Gastrocnemius medialis (tissue), 4 donors: ENCODE data around the gene PARD3B. TPM values are rescaled to one million over a fixed set of nuclear protein-coding genes. Genes with fewer than 3 reads are reported as not detected.

Source experiments
- ATAC-seq, 2 donors: fragments of 150-250 bp; one replicate each; pipeline ENCODE4 v1.9.1; 2016
- DNase-seq, 2 donors: peaks; one replicate each; pipeline ENCODE4 v3.0.0-alpha.2; 2019
- H3K27ac ChIP-seq, 4 donors: fragments of 200-600 bp; sonication (generic); 1 replicate in 1 of 4; 2 replicates in 3 of 4; pipeline ENCODE4 v1.5.1; 2016 to 2018; ENCODE audit warnings: mild to moderate bottlenecking in 2 of 4, moderate library complexity in 1 of 4
- H3K27me3 ChIP-seq, 3 donors: fragments of 200-600 bp; sonication (generic) in 2 of 3; 1 replicate in 1 of 3; 2 replicates in 2 of 3; pipeline versions ENCODE4 v1.5.1 to v1.6.0; 2016 to 2019; ENCODE audit warnings: mild to moderate bottlenecking in 1 of 3, moderate library complexity in 1 of 3
- H3K36me3 ChIP-seq, 2 donors: fragments of 200-600 bp; sonication (generic) in 1 of 2; one replicate each; pipeline ENCODE4 v1.5.1; 2017 to 2018
- H3K4me1 ChIP-seq, 2 donors: fragments of 200-600 bp; sonication (generic) in 1 of 2; one replicate each; pipeline ENCODE4 v1.5.1; 2016 to 2017; ENCODE audit warnings: mild to moderate bottlenecking in 2 of 2
- H3K4me3 ChIP-seq, 4 donors: fragments of 200-600 bp; sonication (generic) in 3 of 4; 1 replicate in 1 of 4; 2 replicates in 3 of 4; pipeline ENCODE4 v1.5.1; 2016 to 2019; ENCODE audit warnings: mild to moderate bottlenecking in 2 of 4
- H3K9me3 ChIP-seq, 3 donors: fragments of 200-600 bp; sonication (generic) in 2 of 3; 1 replicate in 1 of 3; 2 replicates in 2 of 3; pipeline ENCODE4 v1.5.1; 2016 to 2019
- CTCF ChIP-seq, 5 experiments: fragments of 450-650 bp in 3 of 5; fragments of 200-600 bp in 2 of 5; sonication (generic) in 2 of 5; IDR thresholded peaks in 4 of 5; conservative IDR thresholded peaks in 1 of 5; 1 replicate in 4 of 5; 2 replicates in 1 of 5; pipeline ENCODE4 v1.5.1; 2016 to 2019; ENCODE audit warnings: antibody characterized with exemption in 5 of 5, mild to moderate bottlenecking in 3 of 5, moderate library complexity in 3 of 5
- POLR2A ChIP-seq, 2 donors: fragments of 450-650 bp; IDR thresholded peaks; one replicate each; pipeline ENCODE4 v1.6.1; 2017; ENCODE audit warnings: antibody characterized with exemption in 2 of 2, mild to moderate bottlenecking in 2 of 2, moderate library complexity in 2 of 2
- in situ Hi-C, 4 donors: fragments of 200-750 bp; cut with MboI; loops; one replicate each; pipeline versions ENCODE4 v1.15.0 to v1.8.0; 2017; ENCODE audit warnings: low sequenced_read_pairs in 4 of 4
- intact Hi-C: fragments of 100-400 bp; cut with DNase I; formaldehyde crosslinking; loops from one replicate; pipeline ENCODE4 v1.15.1; 2023; ENCODE audit warnings: low total_unique reads
- total RNA-seq, 4 donors: library from RNA; depleted of rRNA; stranded (reverse); fragments of >200 nt; gene quantifications; one replicate each; pipeline versions ENCODE4 v1.1.0 to v1.2.3, GENCODE V29; 2016

PARD3B gene
- total RNA-seq, 4 donors from 2014 or later: 2.2 to 15.5 (median 4.6) TPM

- H3K27ac ChIP-seq: no peak overlapping the region
- no peak for TF ChIP-seq CTCF (IDR thresholded peaks at IDR 0.05 in 4 of 5, conservative IDR thresholded peaks at IDR 0.05 in 1 of 5)
- no peak for TF ChIP-seq POLR2A (IDR thresholded peaks at IDR 0.05)
- H3K36me3 ChIP-seq: no peaks in the 10 kb centered on the region
- no peaks in the 10 kb centered on the region for H3K27me3 ChIP-seq
- no peaks in the 10 kb centered on the region for H3K9me3 ChIP-seq
- ATAC-seq (no peak), DNase-seq (no peak)
- in situ Hi-C loops (no loop called here), intact Hi-C loops (no loop called here)
- H3K4me1 ChIP-seq: no peaks in the 10 kb centered on the region
- no peak overlapping the region for H3K4me3 ChIP-seq
Observed at GRCh38 chr2:205220559-205220958, 675.3 kb downstream of the PARD3B start.

DNA sequence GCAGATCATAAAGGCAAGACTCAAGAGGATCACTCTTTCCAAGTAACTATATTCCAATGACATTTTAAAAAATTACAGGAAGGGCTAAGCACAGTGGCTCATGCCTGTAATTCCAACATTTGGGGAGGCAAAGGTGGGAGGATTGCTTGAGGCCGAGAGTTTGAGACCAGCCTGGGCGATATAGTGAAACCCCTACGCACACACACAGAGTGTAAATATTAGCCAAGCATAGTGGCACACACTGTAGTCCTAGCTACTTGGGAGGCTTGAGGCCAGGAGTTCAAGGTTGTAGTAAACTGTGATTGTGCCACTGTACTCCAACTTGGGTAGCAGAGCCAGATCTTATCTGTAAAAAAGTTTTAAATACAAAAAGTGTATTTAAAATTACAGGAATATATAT, 686.8 kb downstream of the PARD3B start:
- DNase-seq: no peak
- H3K4me3 ChIP-seq: no peak overlapping the region
- no peaks in the 10 kb centered on the region for H3K27me3 ChIP-seq
- TF ChIP-seq POLR2A (IDR thresholded peaks at IDR 0.05): no peak
- no peak for TF ChIP-seq CTCF (IDR thresholded peaks at IDR 0.05 in 4 of 5, conservative IDR thresholded peaks at IDR 0.05 in 1 of 5)
- H3K9me3 ChIP-seq: no peaks in the 10 kb centered on the region
- no peak for ATAC-seq
- H3K4me1 ChIP-seq: no peaks in the 10 kb centered on the region
- H3K27ac ChIP-seq: no peak overlapping the region
- intact Hi-C loops: no loop called here
- no peaks in the 10 kb centered on the region for H3K36me3 ChIP-seq
- in situ Hi-C loops: no loop called here

- DNase-seq: no peak
- in situ Hi-C loops (no loop called here), intact Hi-C loops (no loop called here)
- Histone ChIP-seq H3K4me1 (no peaks in the 10 kb centered on the region), H3K27me3 (no peaks in the 10 kb centered on the region), H3K36me3 (no peaks in the 10 kb centered on the region), H3K27ac (no peak overlapping the region), H3K9me3 (no peaks in the 10 kb centered on the region), H3K4me3 (no peak overlapping the region)
- no peak for TF ChIP-seq CTCF (IDR thresholded peaks at IDR 0.05 in 4 of 5, conservative IDR thresholded peaks at IDR 0.05 in 1 of 5)
- no peak for TF ChIP-seq POLR2A (IDR thresholded peaks at IDR 0.05)
- ATAC-seq: no peak
Observed at GRCh38 chr2:205235434-205235833, 690.2 kb downstream of the PARD3B start.

DNA sequence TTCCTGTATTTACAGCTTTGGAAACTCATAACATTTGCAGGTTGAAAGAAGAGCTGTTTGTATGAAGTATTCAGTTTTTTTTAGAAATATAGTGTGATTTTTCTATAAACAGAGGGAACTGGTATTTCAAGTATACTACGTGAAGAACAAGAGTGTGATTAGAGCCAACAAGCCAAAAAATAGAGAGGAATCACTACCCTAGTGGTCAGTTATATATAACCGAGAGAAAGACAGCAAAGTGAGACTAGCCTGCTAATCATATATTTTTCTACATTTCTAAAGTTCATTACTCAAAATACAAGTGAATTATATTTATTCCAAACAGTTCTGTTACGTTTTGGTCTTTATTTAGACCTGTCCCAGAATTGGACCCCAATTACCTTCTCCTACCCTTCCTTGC, 692.2 kb downstream of the PARD3B start:
- in situ Hi-C loops (no loop called here), intact Hi-C loops (no loop called here)
- Histone ChIP-seq H3K4me3 (no peak overlapping the region), H3K27ac (no peak overlapping the region), H3K9me3 (no peaks in the 10 kb centered on the region), H3K27me3 (no peaks in the 10 kb centered on the region), H3K4me1 (no peaks in the 10 kb centered on the region), H3K36me3 (no peaks in the 10 kb centered on the region)
- ATAC-seq (no peak), DNase-seq (no peak)
- TF ChIP-seq POLR2A (IDR thresholded peaks at IDR 0.05) (no peak), CTCF (IDR thresholded peaks at IDR 0.05 in 4 of 5, conservative IDR thresholded peaks at IDR 0.05 in 1 of 5) (no peak)

DNA sequence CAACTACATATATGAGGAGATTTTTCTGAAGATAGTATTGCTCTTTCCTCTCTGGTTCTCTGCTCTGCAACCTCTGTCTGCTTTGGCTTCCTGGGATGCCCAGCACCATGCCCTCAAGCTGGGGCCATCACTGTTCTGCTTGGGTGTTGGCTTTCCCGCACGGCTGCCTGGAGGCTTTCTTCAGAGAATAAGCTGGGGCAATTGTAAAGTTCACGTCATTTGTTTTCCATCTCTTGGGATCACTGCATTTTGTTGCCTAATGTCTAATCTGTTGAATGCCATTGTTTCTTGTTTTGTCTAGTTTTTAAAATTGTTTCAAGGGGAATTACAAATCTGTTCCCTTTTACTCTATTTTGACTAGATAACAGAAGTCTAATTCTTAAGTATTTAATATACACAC, 699.7 kb downstream of the PARD3B start:
- no peak overlapping the region for H3K4me3 ChIP-seq
- no peak for TF ChIP-seq CTCF (IDR thresholded peaks at IDR 0.05 in 4 of 5, conservative IDR thresholded peaks at IDR 0.05 in 1 of 5)
- TF ChIP-seq POLR2A (IDR thresholded peaks at IDR 0.05): no peak
- in situ Hi-C loops: no loop called here
- no peaks in the 10 kb centered on the region for H3K36me3 ChIP-seq
- no peaks in the 10 kb centered on the region for H3K4me1 ChIP-seq
- H3K27me3 ChIP-seq: no peaks in the 10 kb centered on the region
- no peak overlapping the region for H3K27ac ChIP-seq
- intact Hi-C loops: no loop called here
- H3K9me3 ChIP-seq: no peaks in the 10 kb centered on the region
- no peak for DNase-seq
- no peak for ATAC-seq
